A549 (cell line): ENCODE data around the gene B3GNT3.

ENCODE experiments used
- CTCF ChIP-seq: fragments of >200 bp; sonication (Bioruptor Twin); formaldehyde crosslinking; IDR thresholded peaks from 3 replicates; pipeline ENCODE4 v1.5.1; 2016
- TF ChIP-seq, protein P1 (sequence below): IDR thresholded peaks from 2 replicates; pipeline ENCODE4 v1.6.1; 2012
- TF ChIP-seq, protein P2 (sequence below): IDR thresholded peaks from 2 replicates; pipeline ENCODE4 v1.6.1; 2012

DNA sequence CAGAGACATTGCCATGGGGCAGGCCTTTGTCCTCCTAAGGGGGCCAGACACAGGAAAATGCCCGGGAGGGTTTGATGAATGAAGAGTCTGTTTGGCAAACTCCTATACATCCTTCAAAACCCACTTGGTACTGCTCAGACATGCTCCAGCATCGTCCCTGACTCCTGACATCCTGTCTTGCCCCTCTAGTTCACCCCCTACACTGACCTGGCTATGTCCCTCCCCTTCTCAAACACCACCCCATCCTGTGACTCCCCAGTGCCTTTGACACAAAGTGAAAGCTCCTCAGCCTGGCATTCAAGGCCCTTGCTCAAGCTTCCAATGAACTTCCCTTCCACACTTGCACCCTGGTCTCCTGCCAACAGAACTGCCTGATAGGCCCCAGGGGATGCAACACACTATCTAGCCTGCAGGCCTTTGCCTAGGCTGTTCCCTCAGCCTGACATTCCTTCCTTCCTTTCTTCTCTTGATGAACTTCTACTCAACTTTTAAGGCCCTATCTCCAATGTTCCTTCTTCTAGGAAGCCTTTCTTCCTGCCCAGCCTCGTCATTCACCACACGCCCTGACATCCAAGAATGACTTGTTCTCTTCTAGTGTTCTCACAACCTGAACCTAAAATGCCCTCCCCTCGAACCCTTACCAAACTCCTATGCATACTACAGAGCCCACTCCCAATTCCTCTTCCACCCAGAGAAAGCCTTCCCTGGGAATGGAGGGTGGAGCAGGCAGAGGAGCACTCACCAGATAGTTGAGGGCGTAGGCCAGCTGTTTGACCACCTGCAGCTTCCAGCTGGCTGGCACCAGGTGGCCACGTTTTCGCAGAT, 40.5 kb downstream of the B3GNT3 start:
- TF ChIP-seq, protein P1, sequence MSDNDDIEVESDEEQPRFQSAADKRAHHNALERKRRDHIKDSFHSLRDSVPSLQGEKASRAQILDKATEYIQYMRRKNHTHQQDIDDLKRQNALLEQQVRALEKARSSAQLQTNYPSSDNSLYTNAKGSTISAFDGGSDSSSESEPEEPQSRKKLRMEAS: no peak
- TF ChIP-seq CTCF: no peak
- TF ChIP-seq, protein P2, sequence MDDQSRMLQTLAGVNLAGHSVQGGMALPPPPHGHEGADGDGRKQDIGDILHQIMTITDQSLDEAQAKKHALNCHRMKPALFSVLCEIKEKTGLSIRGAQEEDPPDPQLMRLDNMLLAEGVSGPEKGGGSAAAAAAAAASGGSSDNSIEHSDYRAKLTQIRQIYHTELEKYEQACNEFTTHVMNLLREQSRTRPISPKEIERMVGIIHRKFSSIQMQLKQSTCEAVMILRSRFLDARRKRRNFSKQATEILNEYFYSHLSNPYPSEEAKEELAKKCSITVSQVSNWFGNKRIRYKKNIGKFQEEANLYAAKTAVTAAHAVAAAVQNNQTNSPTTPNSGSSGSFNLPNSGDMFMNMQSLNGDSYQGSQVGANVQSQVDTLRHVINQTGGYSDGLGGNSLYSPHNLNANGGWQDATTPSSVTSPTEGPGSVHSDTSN: no peak
